SH-SY5Y (cell line): Measurements from ENCODE around the gene APOE.

Source experiments
- GATA2 ChIP-seq: IDR thresholded peaks from 2 replicates; pipeline ENCODE4 v1.6.1; 2011; ENCODE audit warnings: mild to moderate bottlenecking, low read depth, low read length
- GATA3 ChIP-seq: IDR thresholded peaks from 2 replicates; pipeline ENCODE4 v1.6.1; 2011; ENCODE audit warnings: low read depth, mild to moderate bottlenecking, low read length, moderate library complexity

DNA sequence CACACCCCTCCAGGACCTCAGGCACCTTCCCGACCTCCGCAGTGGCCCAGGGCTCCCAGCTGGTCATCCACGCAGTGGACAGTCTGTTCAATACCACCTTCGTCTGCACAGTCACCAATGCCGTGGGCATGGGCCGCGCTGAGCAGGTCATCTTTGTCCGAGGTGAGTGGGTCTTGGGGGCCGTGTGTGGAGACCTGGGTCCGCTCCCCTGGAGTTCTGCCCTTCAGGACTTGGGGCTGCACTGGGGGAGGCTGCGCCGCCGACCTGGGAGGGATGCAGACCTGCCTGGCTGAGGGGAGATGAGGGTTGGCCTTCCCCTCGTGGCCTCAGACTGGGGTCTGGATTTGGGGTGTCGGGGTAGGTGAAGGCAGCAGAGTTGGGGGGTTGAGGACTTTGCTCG, 31.3 kb upstream of the APOE start:
- no peak for TF ChIP-seq GATA3
- no peak for TF ChIP-seq GATA2
